Upper lobe of left lung (tissue), 4 donors: ENCODE data around the gene LRG1.

Experiments used
- CTCF ChIP-seq, 6 experiments: fragments of 450-650 bp in 4 of 6; fragments of 200-600 bp in 2 of 6; sonication (generic) in 2 of 6; IDR thresholded peaks; one replicate each; pipeline ENCODE4 v1.5.1; 2016 to 2019; ENCODE audit warnings: antibody characterized with exemption in 6 of 6
- EP300 ChIP-seq, 4 donors: sonication (generic); formaldehyde crosslinking; IDR thresholded peaks; one replicate each; pipeline ENCODE4 v1.5.1; 2017; ENCODE audit warnings: antibody characterized with exemption in 4 of 4, control low read depth in 2 of 4

GRCh38 chr19:4543842-4544647, 4.2 kb upstream of the LRG1 start:
- no peak for TF ChIP-seq EP300 (IDR thresholded peaks at IDR 0.05)
- no peak for TF ChIP-seq CTCF (IDR thresholded peaks at IDR 0.05)
